Ishikawa (cell line): ENCODE measurements around the gene KDM5B.

Experiments used
- CEBPB ChIP-seq: IDR thresholded peaks from 2 replicates; pipeline ENCODE4 v1.6.1; 2012
- CREB1 ChIP-seq: IDR thresholded peaks from 2 replicates; pipeline ENCODE4 v1.6.1; 2012; ENCODE audit warnings: low read depth
- EGR1 ChIP-seq: IDR thresholded peaks from 2 replicates; pipeline ENCODE4 v1.6.1; 2012
- EP300 ChIP-seq: IDR thresholded peaks from 2 replicates; pipeline ENCODE4 v1.6.1; 2012; ENCODE audit warnings: borderline replicate concordance
- FOXM1 ChIP-seq: IDR thresholded peaks from 2 replicates; pipeline ENCODE4 v1.6.1; 2012; ENCODE audit warnings: low read depth, borderline replicate concordance
- MAX ChIP-seq: IDR thresholded peaks from 2 replicates; pipeline ENCODE4 v1.6.1; 2012
- NFIC ChIP-seq: IDR thresholded peaks from 2 replicates; pipeline ENCODE4 v1.6.1; 2012
- RAD21 ChIP-seq: IDR thresholded peaks from 2 replicates; pipeline ENCODE4 v1.6.1; 2012; ENCODE audit warnings: low read depth
- REST ChIP-seq: IDR thresholded peaks from 2 replicates; pipeline ENCODE4 v1.6.1; 2012; ENCODE audit warnings: low read depth, mild to moderate bottlenecking
- TAF1 ChIP-seq: IDR thresholded peaks from 2 replicates; pipeline ENCODE4 v1.6.1; 2012; ENCODE audit warnings: low read depth, mild to moderate bottlenecking
- TCF12 ChIP-seq: IDR thresholded peaks from 2 replicates; pipeline ENCODE4 v1.6.1; 2012; ENCODE audit warnings: low read depth
- TEAD4 ChIP-seq: IDR thresholded peaks from 2 replicates; pipeline ENCODE4 v1.6.1; 2012
- USF1 ChIP-seq: IDR thresholded peaks from 2 replicates; pipeline ENCODE4 v1.6.1; 2012
- YY1 ChIP-seq: IDR thresholded peaks from 2 replicates; pipeline ENCODE4 v1.6.1; 2012; ENCODE audit warnings: low read depth
- ZBTB7A ChIP-seq: IDR thresholded peaks from 2 replicates; pipeline ENCODE4 v1.6.1; 2012; ENCODE audit warnings: low read depth

Gene KDM5B

GRCh38 chr1:202688401-202688800 is 119.8 kb downstream of the KDM5B start:
- TF ChIP-seq RAD21 (no peak), MAX (no peak), CREB1 (no peak), FOXM1 (no peak), REST (no peak), USF1 (no peak), TAF1 (no peak), EGR1 (no peak), YY1 (no peak), EP300 (no peak), TCF12 (no peak), CEBPB (no peak), NFIC (no peak)

GRCh38 chr1:202687798-202688197 is 120.4 kb downstream of the KDM5B start:
- TF ChIP-seq TCF12 (no peak), TEAD4 (no peak), YY1 (no peak), CREB1 (no peak), EP300 (no peak), USF1 (no peak), MAX (no peak), TAF1 (no peak), FOXM1 (no peak), RAD21 (no peak), NFIC (no peak), ZBTB7A (no peak), EGR1 (no peak), CEBPB (no peak)

- TF ChIP-seq NFIC (no peak), REST (no peak), USF1 (no peak), YY1 (no peak), EP300 (no peak), CEBPB (no peak), TEAD4 (no peak), CREB1 (no peak), MAX (no peak), ZBTB7A (no peak), FOXM1 (no peak), EGR1 (no peak), TCF12 (no peak), TAF1 (no peak), RAD21 (no peak)
These were observed 120.9 kb downstream of the KDM5B start for GRCh38 chr1:202687370-202687769.

GRCh38 chr1:202685641-202686040 is 122.6 kb downstream of the KDM5B start:
- TF ChIP-seq TAF1 (no peak), CEBPB (no peak), NFIC (no peak), MAX (no peak)

GRCh38 chr1:202684716-202685115 is 123.5 kb downstream of the KDM5B start:
- TF ChIP-seq TEAD4 (peak; percentile 30; the same call in 1 of the 2 replicates), YY1 (no peak)

GRCh38 chr1:202683029-202683428 is 125.2 kb downstream of the KDM5B start:
- TF ChIP-seq CREB1, result no peak
- no peak for TF ChIP-seq TAF1
- TF ChIP-seq EGR1, result no peak
- no peak for TF ChIP-seq TEAD4
- TF ChIP-seq NFIC, result no peak
